CD14-positive monocyte (primary cell): ENCODE results near the gene VIPR1. TPM values are rescaled to one million over a fixed set of nuclear protein-coding genes. Genes with fewer than 3 reads are reported as not detected.

Source experiments
- DNase-seq, 3 donors: peaks; one replicate each; pipeline ENCODE4 v3.0.0-alpha.2; 2011 to 2022
- H2AFZ ChIP-seq: 2 replicates; pipeline ENCODE4 v1.6.0; 2012; ENCODE audit warnings: mild to moderate bottlenecking, low read depth, low read length, inconsistent platforms; ENCODE audit not compliant: insufficient read depth, poor library complexity, severe bottlenecking
- H3K27ac ChIP-seq, 2 donors: 1 replicate in 1 of 2; 2 replicates in 1 of 2; pipeline ENCODE4 v1.5.1; 2012 to 2013; ENCODE audit warnings: low read length in 2 of 2, control low read depth in 1 of 2, inconsistent platforms in 1 of 2, low read depth in 1 of 2, mild to moderate bottlenecking in 1 of 2
- H3K27me3 ChIP-seq, 2 donors: one replicate each; pipeline versions ENCODE4 v1.6.0 to v1.6.1; 2011 to 2013; ENCODE audit warnings: low read length in 2 of 2; ENCODE audit not compliant: control insufficient read depth in 2 of 2, insufficient read depth in 2 of 2
- H3K36me3 ChIP-seq, 2 donors: replicated peaks in 1 of 2; 1 replicate in 1 of 2; 2 replicates in 1 of 2; pipeline versions ENCODE4 v1.5.1 to v1.6.1; 2012 to 2013; ENCODE audit warnings: low read length in 2 of 2, control low read depth in 1 of 2, inconsistent platforms in 1 of 2, mild to moderate bottlenecking in 1 of 2; ENCODE audit not compliant: insufficient read depth in 2 of 2, control insufficient read depth in 1 of 2
- H3K4me1 ChIP-seq, 2 donors: 1 replicate in 1 of 2; 2 replicates in 1 of 2; pipeline versions ENCODE4 v1.5.1 to v1.6.1; 2012 to 2013; ENCODE audit warnings: low read length in 2 of 2, control low read depth in 1 of 2, inconsistent platforms in 1 of 2, mild to moderate bottlenecking in 1 of 2, moderate library complexity in 1 of 2; ENCODE audit not compliant: insufficient read depth in 2 of 2, control insufficient read depth in 1 of 2
- H3K4me2 ChIP-seq: replicated peaks from 2 replicates; pipeline ENCODE3; 2012; ENCODE audit warnings: low read length, moderate library complexity, mild to moderate bottlenecking; ENCODE audit not compliant: poor library complexity, severe bottlenecking; ENCODE audit errors: extremely low read depth
- H3K4me3 ChIP-seq, 3 experiments: fragments of 200-600 bp in 1 of 3; sonication (generic) in 1 of 3; replicated peaks in 1 of 3; 1 replicate in 2 of 3; 2 replicates in 1 of 3; pipeline ENCODE4 v1.5.1; 2011 to 2013; ENCODE audit warnings: low read length in 3 of 3, mild to moderate bottlenecking in 3 of 3, control low read depth in 2 of 3, low read depth in 2 of 3, inconsistent platforms in 1 of 3, moderate library complexity in 1 of 3
- H3K79me2 ChIP-seq: 2 replicates; pipeline ENCODE4 v1.6.0; 2012; ENCODE audit warnings: mild to moderate bottlenecking, control low read depth, inconsistent platforms, low read length, moderate library complexity; ENCODE audit not compliant: insufficient read depth
- H3K9ac ChIP-seq: 2 replicates; pipeline ENCODE4 v1.6.0; 2017; ENCODE audit warnings: low read length, mild to moderate bottlenecking; ENCODE audit not compliant: insufficient read depth, poor library complexity, severe bottlenecking
- H3K9me3 ChIP-seq, 2 donors: replicated peaks in 1 of 2; 1 replicate in 1 of 2; 2 replicates in 1 of 2; pipeline versions ENCODE4 v1.5.1 to v1.6.1; 2012 to 2013; ENCODE audit warnings: low read length in 2 of 2, control low read depth in 1 of 2; ENCODE audit not compliant: control insufficient read depth in 1 of 2, insufficient read depth in 1 of 2
- H4K20me1 ChIP-seq: 2 replicates; pipeline ENCODE4 v1.6.0; 2012; ENCODE audit warnings: mild to moderate bottlenecking, low read length, control low read depth, moderate library complexity; ENCODE audit not compliant: insufficient read depth
- H3K27ac Mint-ChIP-seq, 7 donors: one replicate each; pipeline ENCODE4 v1.8.0; 2020; ENCODE audit warnings: mild to moderate bottlenecking in 7 of 7, mixed read lengths in 7 of 7, moderate library complexity in 6 of 7, inconsistent platforms in 2 of 7
- H3K27me3 Mint-ChIP-seq, 3 donors: one replicate each; pipeline ENCODE4 v1.8.0; 2021 to 2022; ENCODE audit warnings: low read depth in 3 of 3, mild to moderate bottlenecking in 3 of 3, mixed read lengths in 3 of 3, moderate library complexity in 3 of 3, inconsistent platforms in 1 of 3
- H3K36me3 Mint-ChIP-seq, 2 donors: one replicate each; pipeline ENCODE4 v1.8.0; 2020; ENCODE audit warnings: mixed read lengths in 2 of 2, inconsistent platforms in 1 of 2, mild to moderate bottlenecking in 1 of 2
- H3K4me1 Mint-ChIP-seq: one replicate; pipeline ENCODE4 v1.8.0; 2020; ENCODE audit warnings: mild to moderate bottlenecking, mixed read lengths
- H3K4me3 Mint-ChIP-seq, 2 donors: one replicate each; pipeline ENCODE4 v1.8.0; 2020; ENCODE audit warnings: mild to moderate bottlenecking in 2 of 2, mixed read lengths in 2 of 2, moderate library complexity in 1 of 2
- H3K9me3 Mint-ChIP-seq, 7 donors: one replicate each; pipeline ENCODE4 v1.8.0; 2020 to 2022; ENCODE audit warnings: mixed read lengths in 7 of 7, mild to moderate bottlenecking in 6 of 7, moderate library complexity in 6 of 7, inconsistent platforms in 2 of 7
- WGBS: methylation state at CpG from one replicate; pipeline ENCODE4 v1.1.5; 2013; ENCODE audit warnings: missing lambda C conversion rate; ENCODE audit not compliant: insufficient coverage; 5-methylcytosine and 5-hydroxymethylcytosine counted together
- intact Hi-C, 2 donors: fragments of 100-400 bp; cut with micrococcal nuclease; formaldehyde crosslinking; loops; one replicate each; pipeline versions ENCODE4 v1.15.0 to v1.15.1; 2023
- polyA plus RNA-seq, 3 donors: library from polyadenylated mRNA; depleted of rRNA in 1 of 3; unstranded in 2 of 3; stranded (reverse) in 1 of 3; fragments of 300-500 nt in 2 of 3; fragments of >200 nt in 1 of 3; fragmentation: Illumina TruSeq in 2 of 3; gene quantifications; 1 replicate in 2 of 3; 2 replicates in 1 of 3; pipeline ENCODE4 v1.2.3, GENCODE V29; 2012 to 2021
- TF ChIP-seq, protein P1 (sequence below): fragments of 200-600 bp; IDR thresholded peaks from one replicate; pipeline ENCODE4 v1.8.0; 2022; ENCODE audit warnings: antibody characterized with exemption, mild to moderate bottlenecking

The VIPR1 gene
- polyA plus RNA-seq, 3 donors: 15.5 to 80.9 (median 16.0) TPM

- H3K9ac ChIP-seq: no peak overlapping the region
- H3K4me3 Mint-ChIP-seq: no peak overlapping the region
- H3K27ac Mint-ChIP-seq: no peak overlapping the region
- DNase-seq: no peak
- TF ChIP-seq, protein P1, sequence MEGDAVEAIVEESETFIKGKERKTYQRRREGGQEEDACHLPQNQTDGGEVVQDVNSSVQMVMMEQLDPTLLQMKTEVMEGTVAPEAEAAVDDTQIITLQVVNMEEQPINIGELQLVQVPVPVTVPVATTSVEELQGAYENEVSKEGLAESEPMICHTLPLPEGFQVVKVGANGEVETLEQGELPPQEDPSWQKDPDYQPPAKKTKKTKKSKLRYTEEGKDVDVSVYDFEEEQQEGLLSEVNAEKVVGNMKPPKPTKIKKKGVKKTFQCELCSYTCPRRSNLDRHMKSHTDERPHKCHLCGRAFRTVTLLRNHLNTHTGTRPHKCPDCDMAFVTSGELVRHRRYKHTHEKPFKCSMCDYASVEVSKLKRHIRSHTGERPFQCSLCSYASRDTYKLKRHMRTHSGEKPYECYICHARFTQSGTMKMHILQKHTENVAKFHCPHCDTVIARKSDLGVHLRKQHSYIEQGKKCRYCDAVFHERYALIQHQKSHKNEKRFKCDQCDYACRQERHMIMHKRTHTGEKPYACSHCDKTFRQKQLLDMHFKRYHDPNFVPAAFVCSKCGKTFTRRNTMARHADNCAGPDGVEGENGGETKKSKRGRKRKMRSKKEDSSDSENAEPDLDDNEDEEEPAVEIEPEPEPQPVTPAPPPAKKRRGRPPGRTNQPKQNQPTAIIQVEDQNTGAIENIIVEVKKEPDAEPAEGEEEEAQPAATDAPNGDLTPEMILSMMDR: no peak
- H3K27me3 Mint-ChIP-seq: peaks cover 0 to 7% (median 0%) of the 10 kb centered on the region in 3 donors
- no peaks in the 10 kb centered on the region for H3K27me3 ChIP-seq
- no peak overlapping the region for H3K4me2 ChIP-seq
- no peaks in the 10 kb centered on the region for H3K9me3 ChIP-seq
- peaks cover 0 to 1% (median 0%) of the 10 kb centered on the region in 7 donors for H3K9me3 Mint-ChIP-seq
- H3K27ac ChIP-seq: no peak overlapping the region
- H3K36me3 ChIP-seq: peaks cover 4 to 17% of the 10 kb centered on the region in 2 donors
- peaks cover 5 to 15% of the 10 kb centered on the region in 2 donors for H3K4me1 ChIP-seq
- H2AFZ ChIP-seq: no peak overlapping the region
- H3K36me3 Mint-ChIP-seq: peaks cover 20 to 21% of the 10 kb centered on the region in 2 donors
- no peak overlapping the region for H3K4me3 ChIP-seq
- WGBS: 86% methylated on average over 7 of the region's 12 CpGs
- H3K4me1 Mint-ChIP-seq: peaks cover 9% of the 10 kb centered on the region
- no peaks in the 10 kb centered on the region for H3K79me2 ChIP-seq
- H4K20me1 ChIP-seq: no peaks in the 10 kb centered on the region
- intact Hi-C loops: loop anchor here (5.0 to 10.0 kb wide), 3 partner anchors 42 to 650 kb away; partner anchors contain the start of gene VIPR1 (in 1 of the 2)
Observed at GRCh38 chr3:42544492-42545283, 42.2 kb downstream of the VIPR1 start.

DNA sequence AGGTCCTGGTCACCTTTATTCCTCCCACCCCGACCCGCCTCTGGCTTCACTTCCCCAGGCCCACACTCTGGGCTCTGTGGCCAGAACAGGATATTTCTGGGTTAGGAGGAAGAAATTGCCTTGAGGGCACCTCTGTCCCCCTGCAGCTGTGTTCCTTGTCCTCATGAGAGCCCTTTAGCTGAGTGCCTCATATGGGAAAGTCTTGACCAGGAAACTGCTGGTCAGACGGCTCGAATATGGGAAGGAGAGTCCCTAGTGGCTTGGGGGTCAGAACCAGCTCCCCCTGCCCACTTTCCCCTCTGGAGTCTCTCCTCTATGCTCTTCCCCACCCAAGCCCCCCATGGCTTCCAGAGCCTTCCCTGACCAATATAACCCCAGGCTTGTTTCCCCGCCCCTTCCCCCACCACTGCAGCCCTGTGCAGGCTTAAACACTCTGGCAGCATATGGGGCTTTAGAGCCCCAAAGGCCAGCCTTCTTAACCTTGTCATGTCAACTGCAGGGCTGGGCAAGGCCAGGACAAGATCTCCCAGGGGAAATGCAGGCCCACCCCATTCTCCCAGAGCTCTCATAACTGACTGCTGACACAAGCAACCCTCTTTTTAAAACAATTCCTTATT is 42.9 kb downstream of the VIPR1 start:
- no peak overlapping the region for H2AFZ ChIP-seq
- no peaks in the 10 kb centered on the region for H3K79me2 ChIP-seq
- no peak overlapping the region for H3K27ac ChIP-seq
- no peak overlapping the region for H3K4me2 ChIP-seq
- 89% methylated on average over 3 of the region's 5 CpGs for WGBS
- peaks cover 0 to 6% (median 0%) of the 10 kb centered on the region in 3 donors for H3K27me3 Mint-ChIP-seq
- H3K4me1 ChIP-seq: peaks cover 5 to 15% of the 10 kb centered on the region in 2 donors
- H3K9me3 ChIP-seq: no peaks in the 10 kb centered on the region
- H3K9me3 Mint-ChIP-seq: peaks cover 0 to 1% (median 0%) of the 10 kb centered on the region in 7 donors
- no peak for DNase-seq
- no peak overlapping the region for H3K4me3 ChIP-seq
- TF ChIP-seq, protein P1: no peak
- no peak overlapping the region for H3K4me3 Mint-ChIP-seq
- H3K36me3 ChIP-seq: peaks cover 4 to 24% of the 10 kb centered on the region in 2 donors
- no peaks in the 10 kb centered on the region for H4K20me1 ChIP-seq
- peaks cover 23 to 25% of the 10 kb centered on the region in 2 donors for H3K36me3 Mint-ChIP-seq
- no peak overlapping the region for H3K27ac Mint-ChIP-seq
- H3K27me3 ChIP-seq: no peaks in the 10 kb centered on the region
- H3K9ac ChIP-seq: no peak overlapping the region
- peaks cover 9% of the 10 kb centered on the region for H3K4me1 Mint-ChIP-seq
- intact Hi-C loops: loop anchor here (5.0 to 10.0 kb wide), 3 partner anchors 43 to 651 kb away; partner anchors contain the start of gene VIPR1 (in 1 of the 2)
